G401.6 (cell line): ENCODE data around the gene STRA6.

Experiments used
- FAIRE-seq: peaks from 2 replicates; lab custom pipeline; 2012; peaks lifted over from hg19 to GRCh38; lab: Jason Lieb, UNC

STRA6 gene

DNA sequence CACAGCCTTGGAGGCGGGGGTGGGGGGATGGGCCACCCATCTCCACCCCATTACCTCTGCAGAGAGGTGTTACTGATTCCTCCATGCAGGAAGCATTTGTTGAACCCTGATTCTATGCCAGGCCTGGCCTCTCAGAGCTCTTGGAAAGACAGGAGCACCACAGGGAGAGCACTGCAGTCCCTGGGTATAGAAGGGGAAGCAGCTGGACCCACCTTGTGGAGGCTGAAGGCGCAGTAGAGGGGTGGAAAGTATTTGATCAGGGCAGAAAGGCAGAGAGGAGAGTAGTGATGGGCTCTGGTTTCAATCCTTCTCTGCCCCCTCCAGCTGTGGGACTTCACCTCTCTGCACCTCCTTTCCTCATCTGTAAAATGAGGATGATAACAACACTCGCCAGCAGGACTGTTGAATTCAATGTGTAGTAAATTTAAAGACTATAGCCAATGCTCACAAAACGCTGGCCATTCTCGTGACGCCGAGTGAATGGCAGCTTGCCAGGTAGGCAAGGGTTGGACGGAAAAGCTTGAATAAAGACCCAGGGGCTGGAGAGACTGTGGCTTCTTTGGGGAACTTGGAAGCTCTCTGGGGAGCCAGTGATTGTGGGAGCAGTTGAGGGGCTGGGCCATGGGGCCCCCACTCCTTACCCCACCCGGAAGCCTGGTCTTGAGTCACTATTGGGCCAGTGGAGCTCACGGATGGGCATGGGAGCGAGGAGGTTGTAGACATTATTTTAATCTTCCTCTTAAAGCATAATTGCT, 25.6 kb upstream of the STRA6 start:
- FAIRE-seq: no peak

DNA sequence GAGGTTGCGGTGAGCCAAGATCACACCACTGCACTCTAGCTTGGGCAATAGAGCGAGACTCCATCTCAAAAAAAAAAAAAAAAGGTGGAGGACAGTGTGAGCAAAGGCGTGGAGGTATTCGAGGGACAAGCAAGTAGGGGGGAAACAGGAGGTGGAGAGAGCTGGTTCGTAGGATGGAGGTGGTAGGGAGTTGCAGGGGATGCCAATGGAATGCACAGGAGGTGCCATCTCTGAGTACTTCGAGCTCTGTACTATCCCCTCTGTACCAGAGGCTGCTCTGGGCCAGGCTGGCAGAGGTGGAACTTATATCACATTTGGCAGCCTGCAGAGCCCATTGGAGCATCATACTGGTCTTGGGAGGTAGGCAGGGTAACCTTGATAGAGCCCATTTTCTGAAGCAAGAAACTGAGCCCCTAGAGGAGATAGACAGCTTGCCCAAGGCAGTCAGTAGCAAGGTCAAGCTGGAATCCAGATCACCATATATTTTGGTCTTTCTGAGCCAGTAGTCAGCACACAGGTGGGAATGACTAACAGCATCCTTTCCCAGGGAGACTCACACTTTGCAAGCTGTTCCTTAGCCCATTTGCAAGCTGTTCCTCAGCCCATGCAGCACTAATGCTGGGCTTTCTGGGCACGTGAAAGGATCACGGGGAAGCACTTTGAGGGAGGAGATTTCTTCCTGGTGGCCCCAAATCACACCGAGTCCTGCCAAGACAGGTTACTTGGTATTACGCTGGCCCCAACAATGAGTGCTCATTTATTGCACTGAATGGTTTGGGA, 24.4 kb upstream of the STRA6 start:
- FAIRE-seq: no peak

DNA sequence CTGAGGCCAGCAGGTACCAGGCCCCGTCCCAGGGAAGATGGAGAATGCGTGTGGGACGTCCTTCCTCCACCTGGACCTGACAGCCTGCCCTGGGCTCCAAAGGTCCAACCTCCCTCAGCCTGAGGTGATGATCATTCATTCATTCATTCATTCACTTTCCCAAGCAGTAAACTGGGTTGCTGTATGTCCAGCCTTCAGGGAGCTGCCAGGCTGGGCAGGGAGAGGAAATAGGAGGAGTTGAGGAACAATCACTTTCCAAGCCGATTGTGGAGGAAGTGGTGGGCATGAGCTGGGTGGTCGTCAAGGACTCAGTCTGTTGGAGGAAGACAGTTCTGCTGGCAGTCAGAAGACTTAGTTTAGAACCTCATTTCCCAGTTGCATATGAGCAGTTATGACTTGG, 23.3 kb upstream of the STRA6 start:
- no peak for FAIRE-seq

DNA sequence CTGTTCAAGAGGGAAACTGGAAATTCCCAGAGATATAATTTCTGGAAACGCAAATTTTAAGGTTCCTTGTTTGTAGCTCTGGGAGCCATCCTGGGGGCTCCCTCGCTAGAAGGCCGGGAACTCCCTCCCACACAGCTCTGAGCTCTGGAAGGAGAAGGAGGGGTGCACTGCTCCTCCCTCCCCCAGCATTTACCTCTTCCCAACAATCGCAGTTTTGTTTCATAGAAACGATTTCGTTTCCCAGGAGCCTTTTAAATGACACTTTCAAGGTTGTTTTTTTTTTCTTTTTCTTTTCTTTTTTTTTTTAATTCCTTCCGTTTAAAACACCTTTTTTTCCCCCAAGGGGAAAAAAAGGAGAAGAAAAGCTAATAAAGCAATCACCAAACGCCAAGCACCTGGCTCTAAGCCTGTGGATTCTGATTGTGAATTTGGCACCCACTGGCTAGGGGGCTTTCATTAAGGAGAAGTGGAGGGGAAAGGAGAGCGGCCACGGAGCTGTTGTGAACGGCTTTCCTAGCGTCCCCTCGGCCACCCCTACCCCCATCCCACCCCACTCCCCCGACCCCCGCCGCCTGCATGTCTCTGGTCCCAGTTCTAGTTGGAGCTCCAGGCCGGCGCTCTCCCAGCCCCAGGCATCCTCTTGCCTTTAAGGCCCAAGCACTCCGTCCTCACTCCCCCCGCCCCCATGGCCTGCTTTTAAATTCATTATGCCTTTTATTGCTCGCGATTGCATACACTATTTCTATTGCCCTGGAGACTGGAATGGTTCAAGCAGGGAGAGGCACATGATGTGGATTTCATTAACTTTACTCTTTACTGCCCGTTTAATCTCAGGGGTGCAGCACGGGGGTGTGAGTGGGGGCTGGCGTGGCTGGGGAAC, 19.9 kb upstream of the STRA6 start:
- FAIRE-seq: no peak

DNA sequence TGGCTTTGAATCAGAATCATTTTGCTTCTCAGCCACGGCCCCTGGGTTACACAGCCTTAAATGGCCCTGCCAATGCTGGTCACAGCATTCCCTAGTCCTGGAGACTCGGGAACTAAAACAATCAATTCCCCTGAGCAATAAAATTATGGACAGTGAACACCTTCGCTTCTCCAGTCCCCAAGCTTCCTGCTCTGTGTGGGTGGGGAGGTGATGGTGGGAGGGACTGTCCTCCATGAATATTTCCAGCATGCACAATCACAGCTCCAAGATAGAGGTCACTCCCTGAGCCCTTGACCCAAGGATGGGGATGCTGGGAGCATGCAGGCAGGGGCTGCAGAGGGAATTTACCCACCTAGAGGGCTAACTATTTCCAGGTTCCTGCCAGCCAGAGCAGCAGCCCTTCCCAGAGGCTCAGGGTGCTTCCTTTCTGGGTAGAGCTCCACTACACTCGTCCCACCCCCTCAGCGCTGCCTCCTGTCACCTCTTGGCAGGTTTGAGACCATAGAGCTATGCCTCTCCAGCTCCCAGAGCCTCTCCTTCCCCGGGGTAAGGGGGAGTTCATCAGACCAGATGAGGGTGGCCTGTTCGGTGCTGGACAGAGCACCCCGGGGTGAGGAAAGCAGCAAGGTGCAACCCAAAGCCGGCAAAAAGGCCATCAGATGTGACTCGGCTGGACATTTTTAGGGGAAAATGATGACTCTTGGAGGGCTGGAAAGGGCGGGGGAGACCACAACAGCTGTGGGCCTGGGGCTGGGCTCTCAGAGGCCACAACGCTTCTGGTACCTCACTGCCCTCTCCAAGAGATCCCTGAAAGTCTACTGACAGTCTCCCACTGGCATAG, 19.0 kb upstream of the STRA6 start:
- no peak for FAIRE-seq

DNA sequence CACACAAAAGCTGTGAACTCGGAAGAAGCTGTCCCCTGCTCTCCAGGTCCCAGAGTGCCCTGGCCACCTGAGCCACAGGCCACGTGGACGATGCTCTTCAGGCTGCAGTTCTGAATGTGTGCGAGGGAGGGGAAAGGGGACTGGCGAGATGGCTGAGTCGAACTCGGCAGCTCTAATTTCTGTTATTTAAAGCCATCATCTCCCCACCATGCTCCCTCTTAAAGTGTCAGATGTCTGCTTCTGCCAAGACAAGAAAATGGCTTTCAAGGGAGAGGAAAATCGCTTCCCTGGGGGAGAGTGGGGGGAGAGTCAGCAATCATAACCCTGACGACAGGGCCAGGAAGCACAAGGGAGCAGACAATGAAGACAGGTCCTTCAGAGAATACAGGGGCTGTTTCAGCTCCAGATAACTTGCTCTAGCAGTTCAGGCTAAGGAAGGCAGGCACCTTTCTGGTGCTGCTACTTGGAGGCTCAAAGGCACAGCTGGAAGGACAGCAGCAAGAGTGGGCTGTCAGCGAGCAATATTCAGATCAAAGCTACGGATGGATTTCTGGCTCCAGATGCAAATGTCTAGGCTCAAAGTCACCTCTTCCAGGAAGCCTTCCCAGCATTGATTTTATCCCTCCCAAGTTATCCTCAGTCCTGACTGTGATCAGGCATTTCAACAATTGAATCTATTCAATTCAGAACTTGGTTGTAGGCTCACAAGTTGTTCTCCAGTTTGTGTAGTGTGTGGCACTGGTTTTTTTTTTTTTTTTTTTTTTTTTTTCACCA, 18.1 kb upstream of the STRA6 start:
- no peak for FAIRE-seq

DNA sequence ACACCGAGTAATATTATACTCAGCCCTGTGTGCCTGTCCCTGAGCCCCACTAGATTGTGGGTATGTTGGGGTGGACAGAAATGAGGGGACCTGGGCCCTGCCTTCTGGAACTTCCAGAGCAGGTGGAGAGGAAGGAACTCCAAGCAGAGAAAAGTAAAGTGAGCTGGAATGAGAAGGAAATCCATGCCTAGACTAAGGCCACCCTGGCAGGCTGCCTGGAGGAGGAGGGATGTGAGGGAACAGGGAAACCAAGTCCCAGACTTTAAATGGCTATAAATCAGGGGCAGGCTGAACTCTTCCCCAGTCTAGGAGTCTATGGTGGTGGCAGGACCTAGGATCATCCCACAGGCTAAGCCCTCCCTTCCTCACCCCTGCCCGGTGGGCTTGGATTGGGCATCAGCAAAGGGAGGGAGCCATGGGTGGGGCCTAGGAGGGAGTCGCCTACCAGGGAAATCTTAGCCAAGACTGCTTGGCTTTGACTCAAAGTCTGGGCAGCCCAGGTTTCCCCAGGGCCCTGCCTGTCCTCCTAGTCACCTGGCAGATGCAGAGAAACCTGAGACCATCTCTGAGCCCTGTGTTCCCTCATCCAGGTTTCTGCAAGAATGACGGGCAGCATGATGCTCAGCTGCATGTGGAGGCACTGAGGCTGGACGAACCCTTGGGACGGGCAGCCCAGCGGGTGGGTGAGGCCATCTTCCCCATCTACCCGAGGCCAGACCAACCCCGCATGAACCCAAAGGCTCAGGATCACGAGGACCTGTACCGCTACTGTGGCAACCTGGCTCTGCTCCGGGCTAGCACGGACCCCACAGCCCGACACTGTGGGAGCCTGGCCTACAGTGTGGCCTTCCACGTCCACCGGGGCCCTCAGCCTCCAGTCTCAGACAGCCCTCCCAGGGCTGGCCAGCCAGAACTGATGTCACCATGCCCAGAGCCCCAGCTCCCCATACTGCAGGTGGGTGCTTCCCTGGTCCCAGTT, 15.6 kb upstream of the STRA6 start:
- no peak for FAIRE-seq

DNA sequence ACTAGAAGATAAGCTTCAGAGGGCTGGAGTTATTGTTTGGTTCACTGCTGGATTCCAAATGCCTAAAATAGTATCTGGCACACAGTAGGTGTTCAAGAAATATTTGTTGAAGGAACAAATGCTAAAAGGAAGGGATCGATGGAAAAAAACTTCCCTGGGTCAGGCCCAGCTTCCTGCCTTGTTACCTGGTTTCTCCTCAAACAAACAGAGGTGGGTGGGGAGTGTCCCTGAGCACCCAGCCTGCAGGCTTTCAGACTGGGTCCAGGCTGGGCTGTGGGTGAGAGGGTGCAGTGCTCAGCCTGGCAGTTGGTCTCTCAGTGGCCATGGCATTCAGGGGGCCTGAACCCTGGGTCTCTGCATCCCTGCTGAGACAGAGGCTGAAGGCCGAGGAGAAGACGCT, 14.4 kb upstream of the STRA6 start:
- no peak for FAIRE-seq

DNA sequence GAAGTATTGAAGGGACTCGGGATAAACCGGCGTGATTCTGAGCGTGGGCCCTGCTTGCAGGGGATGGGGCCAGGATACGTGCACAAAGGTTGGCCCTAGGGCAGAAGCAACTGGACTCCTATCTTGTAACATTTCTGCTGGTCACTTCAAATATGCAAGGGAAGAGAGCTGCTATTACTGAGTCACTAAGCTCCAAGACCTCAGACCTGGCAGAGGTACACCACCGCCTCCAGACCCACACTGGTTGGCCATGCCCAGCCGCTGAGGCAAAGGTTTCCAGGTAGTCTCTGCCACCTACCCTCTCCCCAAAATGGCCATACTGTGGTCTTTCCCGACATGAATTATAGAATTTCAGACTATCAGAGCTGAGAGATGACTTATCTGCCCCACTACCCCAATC, 13.4 kb upstream of the STRA6 start:
- no peak for FAIRE-seq

DNA sequence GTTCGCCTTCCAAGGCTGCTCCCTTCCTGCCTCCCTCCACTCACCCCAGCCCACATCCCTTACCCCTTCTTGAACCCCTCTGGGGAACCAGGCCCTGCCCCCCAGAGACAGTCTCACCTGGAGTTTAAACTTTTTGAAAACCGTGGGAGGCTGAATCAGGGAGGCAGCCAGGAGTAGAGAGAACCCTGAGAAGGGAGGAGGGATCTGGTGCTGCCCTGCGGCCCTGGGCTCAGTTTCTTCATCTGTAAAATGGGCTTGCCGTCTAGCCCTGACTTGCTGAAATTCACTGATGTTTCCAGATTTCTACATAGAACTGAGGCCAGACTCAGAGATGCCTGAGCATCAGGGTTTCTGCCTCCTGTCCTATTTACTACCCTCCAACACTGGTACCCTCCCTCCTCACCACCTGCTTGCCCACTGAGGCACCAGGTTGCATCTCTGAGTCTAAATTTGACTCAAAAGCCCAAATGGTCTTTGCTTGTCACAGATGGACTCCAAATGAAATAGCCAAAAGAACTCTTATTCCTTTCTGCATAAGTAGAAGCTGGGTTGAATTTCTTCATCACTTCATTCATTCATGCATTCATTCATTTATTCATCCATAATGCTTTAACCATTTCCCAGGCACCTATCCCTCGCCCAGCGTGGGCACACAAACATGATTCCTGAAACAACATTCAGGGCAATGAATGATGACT, 11.9 kb upstream of the STRA6 start:
- FAIRE-seq: no peak

DNA sequence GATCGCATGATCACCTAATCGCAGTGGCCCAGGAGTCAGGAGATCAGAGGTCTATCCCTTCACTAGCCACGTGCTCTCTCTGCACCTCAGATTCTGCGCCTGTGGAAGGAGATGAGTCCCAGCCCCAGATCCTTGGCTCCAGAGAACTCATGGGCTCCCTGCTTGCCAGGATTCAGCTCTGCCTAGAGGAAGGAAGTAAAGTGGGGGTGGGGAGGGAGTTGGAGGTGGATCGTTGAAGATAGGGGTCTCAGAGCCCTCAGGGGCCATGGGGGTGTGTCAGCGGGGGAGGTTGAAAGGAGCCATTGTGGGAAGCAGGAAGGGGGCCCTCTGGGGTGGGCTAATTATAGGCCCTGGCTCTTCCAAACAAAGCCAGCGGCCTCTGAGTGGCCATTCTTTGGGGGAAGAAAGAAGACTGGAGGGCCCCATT, 11.3 kb upstream of the STRA6 start:
- FAIRE-seq: no peak

DNA sequence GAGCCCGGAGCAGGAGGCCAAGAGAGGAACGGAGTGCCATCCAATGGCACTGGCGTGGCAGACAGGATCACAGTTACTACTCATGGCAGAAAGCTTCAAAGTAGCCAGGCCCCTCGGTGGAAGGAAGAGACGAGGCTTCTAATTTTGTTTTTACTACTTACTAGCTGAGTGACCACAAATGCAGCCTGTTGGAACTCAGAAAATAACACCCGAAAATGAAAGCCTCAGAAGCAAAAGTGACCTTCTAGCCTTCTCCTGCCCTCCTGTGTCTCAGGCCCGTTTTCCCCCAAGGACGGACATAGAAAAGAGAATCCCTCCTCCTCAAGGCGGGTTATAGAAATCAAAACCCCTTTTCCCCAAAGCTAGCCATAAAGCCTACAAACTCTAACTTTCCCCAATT, 9.9 kb upstream of the STRA6 start:
- no peak for FAIRE-seq

DNA sequence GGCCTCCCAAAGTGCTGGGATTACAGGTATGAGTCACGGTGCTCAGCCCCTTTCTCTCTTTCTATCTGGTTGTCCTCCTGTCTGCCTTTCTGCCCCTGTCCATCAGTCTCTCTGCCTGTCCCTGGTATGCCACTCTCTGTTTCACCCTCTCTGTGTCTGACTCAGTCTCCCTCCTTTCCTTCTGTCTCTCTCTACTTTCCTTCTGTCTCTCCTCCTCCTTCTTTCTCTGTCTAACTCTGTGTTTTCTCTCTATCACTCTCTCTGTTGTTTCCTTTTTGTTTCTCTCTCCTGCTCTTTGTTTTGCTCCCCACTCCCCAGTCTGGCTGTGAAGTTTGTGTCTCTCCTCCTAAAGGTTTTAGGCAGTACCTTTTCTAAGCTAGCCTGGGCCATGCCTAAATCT, 9.1 kb upstream of the STRA6 start:
- no peak for FAIRE-seq

DNA sequence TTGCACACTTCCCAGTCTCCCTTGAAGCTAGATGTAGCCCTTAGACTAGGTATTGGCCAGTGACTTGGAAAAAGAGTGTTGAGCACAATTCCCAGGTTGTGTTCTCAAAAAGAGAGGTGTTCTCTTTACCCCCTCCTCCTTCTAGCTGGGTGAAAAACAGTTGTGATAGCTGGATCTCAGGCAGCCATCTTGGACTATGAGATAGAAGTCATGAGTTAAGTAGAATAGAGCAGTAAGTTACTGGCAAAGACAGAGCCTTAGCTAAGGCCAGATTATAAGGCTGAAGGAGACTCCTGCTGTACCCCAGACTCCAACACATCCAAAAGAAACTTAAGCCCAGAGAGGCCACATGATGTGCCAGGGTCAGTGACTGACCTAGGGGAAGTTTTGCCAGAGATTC, 8.1 kb upstream of the STRA6 start:
- no peak for FAIRE-seq

DNA sequence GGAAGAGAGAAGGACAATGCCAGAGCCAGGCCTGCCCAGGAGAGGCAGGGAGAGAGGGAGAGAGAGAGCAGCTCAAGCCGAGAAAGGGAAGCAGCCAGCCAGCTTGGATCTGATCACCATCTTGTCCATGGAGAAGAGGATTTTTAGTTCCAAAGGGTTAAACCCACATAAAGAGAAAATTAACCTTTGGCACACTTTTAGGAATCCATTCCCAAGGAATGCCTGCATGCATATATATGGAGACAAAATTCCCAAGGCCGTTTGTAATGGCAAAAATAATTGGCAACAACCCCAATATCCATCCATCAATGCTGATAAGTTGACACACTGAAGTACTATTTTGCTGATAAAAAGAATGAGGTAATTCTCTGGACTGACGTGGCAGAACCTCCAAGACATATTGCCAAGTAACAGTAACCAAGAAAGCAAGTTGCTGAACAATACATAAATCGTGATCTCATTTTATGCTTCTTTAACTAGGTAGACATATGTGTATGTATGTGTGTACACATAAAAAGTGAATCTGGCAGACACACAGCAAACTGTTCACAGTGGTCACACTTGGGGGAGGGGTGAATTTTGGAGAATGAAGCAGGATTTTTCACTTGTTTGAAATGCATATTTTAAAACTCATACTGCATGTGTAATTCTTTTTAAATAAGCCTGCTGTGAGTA, 7.5 kb upstream of the STRA6 start:
- no peak for FAIRE-seq

DNA sequence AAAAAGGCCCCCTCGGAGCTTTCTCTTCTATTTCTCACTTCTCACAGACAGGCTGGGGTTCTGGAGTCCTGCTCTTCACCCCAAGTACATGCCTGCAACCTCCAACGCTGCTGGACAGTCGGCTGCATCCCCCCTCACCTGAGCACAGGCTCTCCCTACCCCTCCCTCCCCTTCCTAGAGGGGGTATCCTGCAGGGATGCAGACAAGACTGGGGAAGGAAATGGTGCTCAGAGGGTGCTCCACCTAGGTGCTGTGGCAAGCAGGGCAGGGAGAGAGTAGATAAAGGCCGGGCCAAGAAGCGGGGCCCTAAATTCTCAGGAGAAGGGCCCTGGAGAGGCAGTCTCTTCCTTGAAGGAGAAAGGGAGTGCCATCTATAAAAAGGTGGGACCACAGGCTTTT, 7.0 kb upstream of the STRA6 start:
- no peak for FAIRE-seq

DNA sequence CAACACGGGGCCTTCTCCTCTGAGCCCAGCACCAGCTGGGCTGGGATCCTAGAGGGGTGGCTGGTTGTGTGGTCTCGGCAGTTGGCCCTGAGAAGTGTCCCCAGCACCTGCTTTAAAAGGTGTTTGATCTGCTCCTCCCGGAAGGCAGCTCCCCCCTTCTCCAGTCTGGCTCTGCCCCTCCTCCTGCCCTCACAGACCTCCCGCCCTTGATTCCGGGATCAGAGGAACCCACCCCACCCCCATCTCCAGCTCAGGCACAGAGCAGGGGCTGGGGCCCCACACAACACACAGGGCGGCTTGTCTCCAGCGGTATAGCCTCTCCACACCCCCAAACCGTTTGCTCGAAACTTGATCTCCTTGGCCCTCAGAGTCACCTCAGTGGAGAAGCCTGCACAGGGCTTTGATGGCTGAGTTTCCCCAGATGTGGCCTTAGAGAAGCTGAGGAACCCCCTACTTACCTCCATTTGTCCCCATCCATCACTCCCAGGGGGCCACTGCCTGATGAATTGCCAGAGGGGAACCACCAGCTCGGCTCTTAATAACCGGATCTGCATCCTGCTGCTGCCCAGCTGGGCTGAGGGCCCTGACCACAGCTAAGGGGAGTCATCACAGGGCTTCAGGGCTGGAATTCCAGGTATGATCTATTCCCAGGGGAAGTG, 6.4 kb upstream of the STRA6 start:
- no peak for FAIRE-seq

DNA sequence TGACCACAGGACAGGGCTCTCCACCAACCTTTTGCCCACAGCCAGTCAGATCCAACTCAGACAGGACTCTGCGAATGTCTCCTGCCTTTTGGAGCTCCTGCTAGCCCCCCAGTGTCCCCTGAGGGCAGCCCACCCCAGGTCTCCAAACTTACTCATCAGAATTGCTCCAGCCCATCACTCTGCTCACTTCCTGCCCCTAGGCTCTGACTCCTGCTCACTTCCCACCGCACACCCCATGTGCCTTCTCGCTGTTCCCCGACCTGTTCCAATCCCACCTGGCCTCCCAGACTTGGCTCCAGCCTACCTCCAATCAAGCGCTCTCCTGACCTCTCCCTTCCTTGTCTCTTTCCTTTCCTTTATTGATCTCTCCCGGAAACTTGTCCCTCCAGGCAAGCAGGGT, 5.9 kb upstream of the STRA6 start:
- no peak for FAIRE-seq
